8988T (cell line): ENCODE results near the gene SMTNL2.
"Not testable (repeated sequence)": the region's sequence is repeated elsewhere in the genome, so short reads cannot be mapped to it uniquely, and the experiment has no call there.

Experiments
- DNase-seq: peaks from one replicate; pipeline ENCODE4 v3.0.0; 2011

Gene SMTNL2

DNA sequence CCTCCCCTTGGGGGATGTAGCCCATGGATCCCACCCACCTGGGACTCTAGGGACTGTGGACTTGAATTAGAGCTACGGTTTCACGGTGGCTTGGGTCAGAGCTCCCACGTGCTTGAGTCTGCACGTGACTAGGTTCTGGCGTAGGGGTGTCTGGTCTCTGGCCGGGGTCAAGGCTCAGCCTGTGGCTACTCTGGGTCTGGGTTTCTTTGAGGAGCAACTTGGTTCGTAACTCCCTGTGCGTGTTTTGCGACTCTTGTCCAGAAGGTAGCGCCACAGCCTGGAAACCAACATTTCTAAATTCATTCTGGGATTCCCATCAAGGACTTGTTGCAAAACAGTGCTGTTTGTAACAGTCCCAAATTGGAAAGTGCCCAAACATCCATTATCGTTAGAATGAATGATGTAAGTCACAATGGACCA lies 23.5 kb upstream of the SMTNL2 start:
- no peak for DNase-seq

DNA sequence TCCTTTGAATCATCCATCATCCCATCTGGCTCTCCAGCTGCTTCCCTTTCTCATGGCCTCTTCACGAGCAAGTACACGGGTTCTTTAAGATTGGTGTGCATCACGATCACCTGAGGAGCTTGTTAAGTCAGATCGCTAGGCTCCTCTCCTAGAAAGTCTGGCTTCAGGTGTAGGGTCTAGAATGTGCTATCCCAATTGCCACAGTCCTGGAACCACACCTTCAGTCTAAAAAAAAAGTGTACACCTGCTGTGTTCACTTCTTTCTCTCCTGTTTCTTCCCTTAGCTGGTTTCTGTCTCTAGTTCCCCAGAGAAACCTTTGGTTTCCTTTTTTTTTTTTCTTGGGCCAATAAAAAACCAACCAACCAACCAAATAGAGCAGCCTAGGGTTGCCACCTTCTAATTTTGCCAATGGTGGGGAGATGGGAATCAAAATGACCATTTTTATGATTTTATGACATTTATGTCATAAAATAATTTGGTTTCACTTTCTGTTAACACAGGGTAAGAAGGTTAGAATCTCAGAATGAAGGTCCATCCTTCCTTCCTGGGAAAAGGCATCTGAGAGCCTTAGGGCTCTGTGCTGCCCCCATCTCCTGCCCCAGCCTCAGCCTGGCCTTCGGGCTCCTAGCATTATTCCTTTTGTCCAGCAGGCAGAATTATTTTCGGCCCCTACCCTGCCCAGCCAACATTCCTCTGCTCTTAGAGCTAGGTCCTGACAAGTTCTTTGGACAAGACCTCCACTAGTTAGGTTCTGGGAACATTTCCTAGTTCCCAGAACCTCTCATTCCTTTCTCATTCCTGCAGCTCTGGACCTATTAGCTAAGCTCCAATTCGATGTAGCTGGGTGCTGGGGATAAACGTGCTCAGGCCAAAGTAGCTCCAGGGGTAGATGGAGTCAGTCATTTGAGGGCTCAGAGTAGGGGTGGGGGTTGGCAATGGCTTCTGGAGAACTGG lies 22.0 kb upstream of the SMTNL2 start:
- DNase-seq, result no peak

DNA sequence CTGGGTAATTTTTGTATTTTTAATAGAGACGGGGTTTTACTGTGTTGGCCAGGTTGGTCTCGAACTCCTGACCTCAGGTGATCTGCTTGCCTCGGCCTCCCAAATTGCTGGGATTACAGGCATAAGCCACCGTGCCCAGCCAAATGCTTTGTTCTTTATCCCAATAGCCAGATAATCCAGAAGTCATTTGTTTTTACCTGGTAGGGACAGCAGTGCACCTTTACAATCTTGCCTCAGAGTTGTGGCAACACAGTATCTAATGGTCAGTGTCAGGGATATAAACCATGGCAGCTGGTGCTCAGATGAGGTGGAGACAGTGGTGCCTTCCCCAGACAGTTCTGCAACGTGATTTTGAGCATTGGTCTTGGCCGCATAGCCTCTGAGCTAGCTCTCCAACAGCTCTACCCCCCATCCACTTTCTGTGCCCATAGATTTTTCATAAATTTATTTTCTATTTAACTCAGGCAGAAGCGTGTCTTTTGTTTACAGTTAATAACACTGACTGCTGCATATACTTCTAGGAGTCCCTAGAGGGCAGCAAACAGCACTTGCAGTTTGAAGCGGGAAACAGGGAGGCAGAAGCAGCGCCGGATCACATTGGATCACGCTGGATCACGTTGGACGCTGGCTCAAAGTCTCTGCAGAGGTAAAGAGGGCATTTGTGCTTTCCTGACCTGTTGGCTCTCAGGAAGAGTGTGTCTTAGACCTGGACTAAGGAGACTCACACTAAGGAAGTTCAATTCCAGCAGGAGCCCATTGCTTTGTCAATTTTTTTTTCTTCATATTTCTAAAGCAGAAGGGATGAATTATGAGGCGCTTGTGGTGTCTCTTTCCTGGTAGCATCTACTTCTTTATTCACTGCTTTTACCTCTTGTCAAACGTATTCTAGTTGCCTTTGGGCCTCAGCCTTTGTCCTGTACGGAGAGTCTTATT lies 18.9 kb upstream of the SMTNL2 start:
- no peak for DNase-seq

DNA sequence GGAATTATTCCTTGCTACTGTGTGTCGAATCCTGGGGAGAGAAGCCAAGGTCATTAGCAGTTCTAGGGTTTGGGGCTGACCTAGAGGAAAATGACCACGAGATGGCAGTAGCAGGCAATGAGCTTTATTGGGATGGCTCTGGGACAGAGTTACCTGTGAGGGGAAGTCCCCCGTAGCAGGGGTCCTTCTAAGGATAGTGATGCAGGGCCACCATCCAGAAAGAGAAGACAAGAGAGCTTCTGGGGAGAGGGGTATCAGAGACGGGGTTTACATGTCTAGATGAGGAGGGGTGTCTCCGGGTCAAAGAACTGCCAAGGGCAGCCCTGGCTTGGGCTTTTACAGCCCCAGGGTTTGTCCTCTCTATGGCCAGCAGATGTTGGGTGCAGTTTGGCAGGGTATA lies 17.5 kb upstream of the SMTNL2 start:
- DNase-seq, result no peak

DNA sequence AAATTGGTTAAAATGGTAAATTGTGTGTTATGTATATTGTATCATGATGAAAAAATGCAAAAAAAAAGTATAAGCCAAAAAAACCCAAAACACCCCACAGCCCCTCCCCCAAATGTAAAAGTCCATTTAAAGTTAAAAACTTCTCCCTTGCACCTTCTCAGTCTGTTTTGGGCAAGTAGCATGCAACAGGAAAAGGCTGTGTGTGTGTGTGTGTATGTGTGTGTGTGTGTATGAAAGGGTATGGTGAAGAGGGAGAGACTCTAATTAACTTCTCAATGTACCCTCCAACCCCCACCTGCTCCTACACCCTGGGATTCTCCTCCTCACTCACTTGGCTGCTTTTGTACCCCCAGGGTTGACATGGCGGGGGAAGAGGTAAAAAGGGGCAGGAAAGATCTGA lies 14.7 kb upstream of the SMTNL2 start:
- no peak for DNase-seq

DNA sequence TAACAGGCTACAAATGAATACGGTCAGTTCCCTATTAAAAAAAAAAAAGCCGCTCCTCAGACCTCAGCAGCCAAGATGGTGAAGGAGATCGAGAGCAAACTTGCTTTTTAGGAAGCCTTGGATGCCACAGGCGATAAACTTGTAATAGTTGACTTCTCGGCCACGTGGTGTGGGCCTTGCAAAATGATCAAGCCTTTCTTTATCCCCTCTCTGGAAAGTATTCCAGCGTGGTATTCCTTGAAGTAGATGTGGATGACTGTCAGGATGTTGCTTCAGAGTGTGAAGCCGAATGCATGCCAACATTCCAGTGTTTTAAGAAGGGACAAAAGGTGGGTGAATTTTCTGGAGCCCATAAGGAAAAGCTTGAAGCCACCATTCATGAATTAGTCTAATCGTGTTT lies 12.2 kb upstream of the SMTNL2 start:
- no peak for DNase-seq

DNA sequence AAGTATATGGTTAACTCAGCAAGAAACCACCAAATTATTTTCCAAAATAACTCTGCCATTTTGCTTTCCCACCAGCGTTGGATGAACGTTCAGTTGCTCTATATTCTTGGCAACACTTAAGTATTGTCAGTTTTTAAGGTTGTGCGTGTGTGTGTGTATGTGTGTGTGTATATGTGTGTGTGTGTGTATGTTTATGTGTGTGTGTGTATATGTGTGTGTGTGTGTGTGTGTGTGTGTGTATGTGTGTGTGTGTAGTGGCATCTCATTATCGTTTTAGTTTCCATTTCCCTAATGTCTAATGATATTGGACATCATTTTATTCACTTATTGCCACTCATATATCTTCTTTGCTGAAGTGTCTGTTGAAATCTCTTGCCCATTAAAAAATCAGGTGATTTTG lies 11.2 kb upstream of the SMTNL2 start:
- no peak for DNase-seq

DNA sequence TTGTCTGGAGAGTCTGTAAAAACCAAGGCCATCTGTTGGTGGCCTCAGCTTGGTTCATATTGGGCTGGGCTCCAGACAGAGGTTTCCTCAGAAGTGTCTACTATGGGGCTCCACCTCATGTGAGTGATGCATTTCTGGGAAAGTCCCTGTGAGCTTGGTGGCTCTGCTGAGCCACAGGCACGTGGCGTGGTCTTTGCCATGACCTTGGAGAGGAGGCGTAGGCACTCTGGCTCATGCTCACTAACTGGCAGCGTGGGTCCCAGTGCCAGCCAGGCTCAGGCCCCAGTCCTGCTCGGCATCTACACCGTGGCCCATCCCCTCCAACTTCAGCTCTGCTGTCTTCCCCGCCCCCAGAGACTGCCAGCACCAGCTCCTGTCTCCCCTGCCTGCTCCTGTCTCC lies 10.7 kb upstream of the SMTNL2 start:
- no peak for DNase-seq

DNA sequence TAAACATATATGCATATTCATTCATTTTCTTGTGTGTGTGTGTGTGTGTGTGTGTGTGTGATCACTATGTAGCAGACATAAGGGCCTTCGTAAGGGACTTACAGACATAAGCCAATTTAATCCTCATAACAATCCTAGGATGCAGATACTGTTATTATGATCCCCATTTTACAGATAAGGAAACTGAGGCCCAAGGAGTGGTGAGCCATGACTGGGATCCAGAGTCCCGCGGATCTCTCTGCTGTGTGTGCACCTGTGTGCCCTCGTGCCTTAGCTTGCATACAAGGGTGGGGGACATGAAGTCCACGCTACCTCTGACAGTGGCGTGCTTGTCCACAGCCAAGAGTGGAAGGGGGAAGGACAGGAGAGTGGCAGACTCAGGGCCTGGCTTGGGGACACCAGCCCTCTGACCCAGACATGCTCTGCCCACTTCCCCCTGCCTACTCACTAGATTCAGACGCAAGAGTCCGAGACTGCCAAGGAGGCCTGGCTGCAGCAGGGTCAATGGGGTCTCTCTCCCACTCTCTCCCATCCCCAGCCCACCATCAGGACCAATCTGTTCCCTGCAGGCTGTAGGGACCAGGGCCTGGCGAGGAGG lies 9.8 kb upstream of the SMTNL2 start:
- no peak for DNase-seq

DNA sequence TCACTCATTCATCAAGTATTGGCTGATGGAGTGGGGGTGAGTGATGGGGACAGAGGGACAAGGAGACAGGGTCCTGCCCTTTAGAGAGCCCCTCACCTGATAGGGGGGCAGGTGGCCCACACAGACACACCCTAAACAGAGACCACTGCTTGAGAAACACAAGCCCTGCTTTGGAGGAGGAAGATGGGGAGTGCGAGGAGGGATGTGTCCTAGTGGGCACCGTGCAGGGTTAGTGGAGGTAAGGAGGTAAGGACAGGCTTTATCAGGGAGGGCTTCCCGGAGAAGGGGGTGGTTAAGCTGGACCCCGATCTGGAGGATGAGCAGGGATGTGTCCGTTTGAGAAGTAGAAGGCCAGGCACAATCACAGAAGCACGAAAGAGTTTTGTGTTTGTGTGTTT lies 8.2 kb upstream of the SMTNL2 start:
- DNase-seq, result no peak

DNA sequence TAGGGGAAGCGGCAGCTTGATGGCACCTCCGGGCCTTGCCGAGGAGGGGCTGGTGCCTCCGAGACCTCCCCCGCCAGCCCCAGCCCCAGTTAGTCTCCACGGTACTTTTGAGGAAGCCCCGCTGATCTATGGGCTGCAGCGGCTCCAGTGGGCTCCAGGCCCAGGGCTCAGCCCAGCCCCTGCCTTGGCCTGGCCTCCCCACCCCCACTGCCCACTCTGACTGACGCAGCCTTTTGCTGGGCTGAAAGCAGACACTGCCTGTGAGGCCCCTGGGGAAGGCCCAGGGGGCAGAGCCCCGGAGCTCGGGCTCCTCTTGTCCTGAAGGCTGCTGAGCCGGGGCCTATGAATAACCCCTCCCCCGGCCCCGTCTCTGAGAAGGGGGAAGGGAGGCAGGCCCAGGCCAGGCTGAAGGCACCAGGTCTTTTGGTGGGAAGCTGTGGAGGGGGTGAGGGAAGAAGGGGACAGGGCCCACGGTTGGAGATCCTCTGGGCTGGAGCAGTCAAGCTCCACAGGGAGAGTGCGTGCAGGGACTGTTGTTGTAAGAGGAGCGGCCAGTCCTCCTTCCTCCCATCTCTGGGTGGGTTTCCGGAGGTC lies 7.5 kb upstream of the SMTNL2 start:
- DNase-seq, result no peak

DNA sequence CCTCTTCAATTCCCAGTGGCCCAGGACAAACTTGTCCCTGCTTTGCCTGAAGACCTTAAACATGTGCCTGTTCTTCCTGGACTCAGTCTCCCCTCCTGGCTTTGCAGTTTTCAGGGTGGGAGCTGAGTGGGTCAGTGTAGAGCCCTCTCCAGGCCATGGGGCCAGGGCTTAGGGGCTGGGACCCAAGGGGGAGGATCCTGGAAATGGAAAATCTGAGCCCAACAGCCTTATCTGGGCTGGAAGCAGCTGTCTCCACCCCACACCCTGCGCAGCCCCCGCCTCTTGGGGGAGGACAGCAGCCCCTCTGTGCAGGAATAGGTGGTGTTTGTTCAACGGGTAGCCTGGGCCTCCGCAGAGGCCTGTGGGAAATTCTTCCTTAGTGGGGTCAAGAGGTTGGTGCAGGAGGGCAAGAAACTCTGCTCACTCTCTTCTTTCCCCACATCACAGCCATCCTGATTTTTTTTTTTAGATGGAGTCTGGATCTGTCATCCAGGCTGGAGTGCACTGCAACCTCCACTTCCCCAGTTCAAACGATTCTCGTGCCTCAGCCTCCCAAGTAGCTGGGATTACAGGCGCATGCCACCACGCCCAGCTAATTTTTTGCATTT lies 6.8 kb upstream of the SMTNL2 start:
- no peak for DNase-seq

DNA sequence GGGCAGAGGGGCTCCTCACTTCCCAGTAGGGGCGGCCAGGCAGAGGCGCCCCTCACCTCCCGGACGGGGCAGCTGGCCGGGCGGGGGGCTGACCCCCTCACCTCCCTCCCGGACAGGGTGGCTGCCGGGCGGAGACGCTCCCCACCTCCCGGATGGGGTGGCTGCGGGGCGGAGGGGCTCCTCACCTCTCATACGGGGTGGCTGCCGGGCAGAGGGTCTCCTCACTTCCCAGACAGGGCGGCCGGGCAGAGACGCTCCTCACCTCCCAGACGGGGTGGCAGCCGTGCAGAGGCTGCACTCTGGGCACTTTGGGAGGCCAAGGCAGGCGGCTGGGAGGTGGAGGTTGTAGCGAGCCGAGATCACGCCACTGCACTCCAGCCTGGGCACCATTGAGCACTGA lies 6.0 kb upstream of the SMTNL2 start:
- not testable (repeated sequence) for DNase-seq

DNA sequence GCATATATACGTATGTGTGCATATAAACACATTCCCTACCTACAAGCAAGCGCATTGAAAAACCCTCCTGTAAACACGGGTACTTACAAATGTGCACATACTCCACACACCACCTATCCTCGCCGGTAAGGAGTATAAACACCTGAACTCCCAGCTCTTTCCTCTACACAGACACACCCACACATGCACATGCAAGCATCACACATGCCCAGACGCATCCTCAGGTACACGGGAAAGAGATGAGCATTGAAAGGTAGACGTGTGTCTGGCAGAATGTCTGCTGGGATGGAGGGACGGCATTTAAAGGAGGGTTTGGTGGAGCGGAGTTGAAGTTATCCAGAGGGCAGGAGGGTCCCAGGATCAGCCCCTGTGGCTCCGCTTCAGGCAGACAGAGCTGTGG lies 4.7 kb upstream of the SMTNL2 start:
- DNase-seq, result no peak

DNA sequence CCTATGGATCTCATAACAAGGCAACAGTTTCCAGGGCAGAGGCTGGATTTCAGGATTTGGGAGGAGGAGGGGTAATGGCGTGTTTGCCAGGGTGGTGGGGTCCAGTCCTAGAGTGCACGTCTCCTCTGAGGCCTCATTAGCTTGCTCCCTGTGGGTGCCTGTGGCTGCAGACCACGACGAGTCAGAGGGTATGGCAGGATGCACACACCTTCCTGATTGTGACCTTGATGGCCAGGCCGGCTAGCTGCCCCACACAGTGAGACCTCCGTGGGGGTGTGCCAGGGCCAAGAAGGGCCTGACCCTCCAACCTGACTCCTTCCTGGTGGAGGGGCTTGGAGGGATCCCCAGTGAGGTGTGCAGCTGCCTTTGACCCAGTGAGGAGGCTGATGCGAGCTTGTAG lies 4.0 kb upstream of the SMTNL2 start:
- no peak for DNase-seq

DNA sequence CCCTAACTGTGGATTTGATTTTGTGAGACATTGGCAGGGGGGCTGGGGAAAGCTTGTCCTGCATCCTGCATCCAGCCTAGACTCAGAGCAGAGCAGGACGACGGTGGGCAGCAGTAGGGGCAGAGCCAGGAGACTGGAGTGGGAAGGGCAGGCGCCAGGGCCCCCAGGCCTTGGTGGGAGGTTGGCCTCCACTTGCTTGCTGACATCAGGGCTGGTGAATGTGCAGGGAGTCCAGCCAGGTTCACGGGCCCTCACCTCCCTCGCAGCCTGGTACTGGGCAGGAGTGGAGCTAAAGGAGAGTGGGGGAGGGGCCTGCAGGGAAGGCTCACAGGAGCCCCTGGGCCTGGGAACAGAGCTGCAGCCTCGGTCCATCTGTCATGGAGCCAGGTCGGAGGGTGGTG lies 2.2 kb upstream of the SMTNL2 start:
- no peak for DNase-seq

DNA sequence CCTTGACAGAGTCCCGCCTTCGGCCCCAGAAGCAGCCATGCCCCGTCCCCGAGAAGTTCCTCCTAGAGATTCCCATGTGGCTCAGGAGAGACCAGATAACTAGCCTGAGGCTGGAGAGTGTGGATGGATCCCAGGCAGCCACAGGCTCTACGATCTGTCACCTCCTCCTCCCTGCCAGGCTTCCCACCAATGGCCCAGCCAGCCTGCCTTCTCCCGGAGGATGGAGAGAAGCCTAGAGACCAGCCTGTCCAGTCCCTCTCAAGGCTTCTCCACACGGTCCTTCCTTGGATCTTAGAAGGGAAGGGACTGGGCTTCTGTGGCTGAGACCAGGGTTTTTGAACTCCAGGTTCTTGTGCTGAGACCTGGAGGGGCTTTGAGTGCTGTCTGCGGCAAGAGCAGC lies 1.6 kb upstream of the SMTNL2 start:
- DNase-seq, result no peak

DNA sequence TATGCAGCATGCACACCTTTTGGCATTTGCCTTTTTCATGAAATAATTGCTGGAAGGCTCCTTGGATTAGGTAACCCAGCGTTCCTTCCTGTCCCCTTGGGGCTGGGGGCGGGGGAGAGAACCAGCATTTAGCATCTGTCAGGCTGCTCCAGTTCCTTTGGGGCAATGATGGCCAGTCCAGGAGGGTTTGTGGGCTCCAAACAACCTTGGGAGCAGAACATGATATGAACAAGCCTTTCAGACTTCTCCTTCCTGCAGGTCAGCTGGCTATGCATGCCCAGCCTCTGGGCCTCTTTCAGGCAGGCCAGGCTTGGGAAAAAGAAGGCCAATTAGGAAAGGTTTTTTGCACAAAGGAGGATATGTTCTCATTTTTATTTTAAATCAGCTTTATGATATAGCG lies 1.1 kb upstream of the SMTNL2 start:
- no peak for DNase-seq

DNA sequence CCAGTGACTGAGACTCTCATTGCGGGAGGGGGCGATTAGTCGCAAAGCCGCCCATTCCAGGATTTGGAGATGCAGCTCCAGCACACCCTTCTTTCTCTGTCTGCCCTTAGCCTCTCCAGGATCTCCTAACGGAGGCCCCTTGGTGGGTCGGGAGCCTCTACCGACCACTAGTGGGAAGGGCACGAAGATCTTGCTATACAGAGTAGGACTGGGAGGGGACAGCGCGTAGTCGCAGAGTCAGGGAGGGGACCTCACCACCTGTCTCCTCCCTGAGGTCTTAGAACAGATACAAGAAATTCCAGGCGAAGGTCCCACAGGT lies 588 bp upstream of the SMTNL2 start:
- peak; percentile 91 for DNase-seq

DNA sequence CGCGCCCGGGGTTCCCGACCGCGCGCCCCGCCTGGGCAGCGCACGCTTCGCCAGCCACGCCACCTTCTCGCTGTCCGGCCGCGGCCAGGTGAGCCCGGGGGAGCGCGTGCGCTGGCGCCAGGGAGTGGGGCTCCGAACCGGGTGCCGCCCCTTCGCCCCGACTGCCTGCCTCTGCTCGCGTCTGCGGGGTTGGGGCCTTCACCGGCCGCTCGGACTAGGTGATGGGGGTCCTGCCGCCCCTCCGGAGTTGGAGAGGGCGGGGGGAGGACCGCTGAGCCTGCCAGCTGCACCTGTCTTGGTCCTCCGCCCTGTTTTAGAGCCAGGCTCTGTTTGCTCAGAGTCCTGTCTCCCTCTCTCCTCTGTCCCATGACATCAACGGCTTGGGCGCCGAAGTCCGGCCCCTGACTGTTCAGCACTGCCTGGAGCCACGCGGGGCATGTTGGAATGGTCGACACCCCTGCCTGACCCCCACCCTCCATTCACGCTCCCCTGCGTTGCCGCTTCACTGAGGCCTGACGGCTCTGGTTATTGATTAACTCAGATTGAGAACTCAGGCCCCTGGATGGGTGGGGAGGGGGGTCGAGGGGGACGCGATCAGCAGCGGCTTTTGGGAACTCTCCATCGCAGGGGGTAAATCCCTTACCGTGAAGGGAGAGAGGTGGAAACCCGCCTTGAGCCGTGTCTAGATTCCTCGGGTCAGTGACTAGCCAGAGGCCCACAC lies 748 bp downstream of the SMTNL2 start:
- DNase-seq, result no peak

DNA sequence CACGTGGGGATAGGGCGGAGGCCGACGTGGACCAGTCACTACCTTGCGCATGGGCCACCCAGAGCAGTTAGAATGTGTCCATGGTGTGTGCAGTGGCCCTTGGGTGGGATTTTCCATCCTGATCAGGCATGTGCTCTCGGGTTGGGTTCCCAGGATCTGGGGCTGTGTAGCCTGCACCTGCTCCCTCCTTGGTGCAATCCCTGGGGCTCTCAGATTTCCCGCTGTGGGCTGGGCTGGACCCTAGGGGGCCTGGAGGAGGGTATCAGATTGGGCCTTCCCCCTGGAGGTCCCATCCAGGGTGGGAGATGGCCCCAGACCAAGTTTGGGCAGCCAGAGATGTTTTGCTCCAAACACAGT lies 1.3 kb downstream of the SMTNL2 start:
- DNase-seq, result no peak

DNA sequence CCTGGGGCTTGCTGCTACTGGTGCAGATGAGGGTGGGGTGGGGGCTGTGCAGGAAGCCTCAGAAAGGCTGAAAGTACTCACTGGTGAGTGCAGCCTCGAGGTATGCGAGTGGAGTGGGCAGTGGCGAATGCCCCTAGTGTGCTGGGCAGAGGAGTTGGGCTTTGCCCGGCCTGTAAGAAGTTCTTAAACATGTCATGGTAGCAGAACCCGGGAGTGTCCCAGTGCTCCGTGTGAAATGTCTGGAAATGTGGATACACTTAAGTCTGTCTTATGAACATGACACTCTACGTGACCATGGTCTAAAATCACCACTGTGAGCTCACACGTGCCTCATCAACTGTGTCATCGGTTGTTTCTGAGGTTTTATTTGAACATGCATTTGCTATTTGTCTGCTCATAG lies 1.7 kb downstream of the SMTNL2 start:
- no peak for DNase-seq
